ENCODE results near the gene MASP1. TPM values are rescaled to one million over a fixed set of nuclear protein-coding genes. Genes with fewer than 3 reads are reported as not detected.

The MASP1 gene
- total and polyA plus RNA-seq, 2 of the 4 experiments (the other 2 are of a cell fraction): 13.1 to 16.2 TPM

DNA sequence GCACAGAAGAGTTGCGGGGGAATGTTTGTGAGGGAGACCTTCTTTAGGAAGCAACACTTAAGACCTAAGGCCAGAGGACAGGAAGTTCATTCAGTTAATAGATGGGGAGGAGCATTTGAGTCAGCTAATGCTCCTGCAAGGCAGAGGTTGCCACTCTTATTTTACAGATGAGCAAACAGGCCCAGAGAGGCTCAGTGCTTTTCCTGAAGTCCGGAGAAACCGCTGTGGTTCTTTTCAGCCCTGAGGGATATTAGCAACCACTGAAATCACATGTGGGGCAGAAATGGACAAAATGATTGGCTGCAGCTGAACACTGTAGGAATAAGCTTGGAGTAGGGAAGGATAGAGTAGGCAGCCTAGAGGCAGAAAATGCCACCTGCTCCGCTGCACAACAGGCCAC, 43.4 kb upstream of the MASP1 start:
- Histone ChIP-seq H2AK5ac (ENCODE audit: low read depth, low read length) (no peak overlapping the region), H4K5ac (ENCODE audit: low read depth, low read length) (no peak overlapping the region), H3K4ac (ENCODE audit: low read depth, low read length) (no peak overlapping the region), H3K4me1 (ENCODE audit: control insufficient read depth, insufficient read depth, low read length) (no peaks in the 10 kb centered on the region), H3K18ac (ENCODE audit: low read depth, low read length) (no peak overlapping the region), H3K9ac (ENCODE audit: low read depth, low read length) (no peak overlapping the region), H2BK5ac (ENCODE audit: low read depth, low read length, poor library complexity, severe bottlenecking) (no peak overlapping the region), H3K27ac (ENCODE audit: insufficient read depth, low read length) (no peak overlapping the region), H4K91ac (ENCODE audit: insufficient read depth, low read depth, low read length) (no peak overlapping the region), H3K14ac (replicated peaks; ENCODE audit: low read depth, low read length) (no peak overlapping the region), H4K20me1 (ENCODE audit: insufficient read depth, low read length) (no peaks in the 10 kb centered on the region), H3K36me3 (ENCODE audit: control insufficient read depth, insufficient read depth, low read length) (no peaks in the 10 kb centered on the region), H2AFZ (replicated peaks; ENCODE audit: low read length, poor library complexity) (no peak overlapping the region), H3K4me2 (ENCODE audit: low read depth, low read length) (no peak overlapping the region), H3K4me3 (ENCODE audit: insufficient read depth, low read depth, low read length) (no peak overlapping the region), H2AK9ac (replicated peaks; ENCODE audit: low read depth, low read length, poor library complexity) (no peak overlapping the region), H2BK20ac (ENCODE audit: low read depth, low read length) (no peak overlapping the region), H3K27me3 (ENCODE audit: control insufficient read depth, insufficient read depth, low read length) (peaks cover 18% of the 10 kb centered on the region), H3K9me1 (ENCODE audit: insufficient read depth, low read length) (no peaks in the 10 kb centered on the region), H4K8ac (ENCODE audit: low read depth in 2 of 2, low read length in 2 of 2) (no peak overlapping the region), H3K56ac (ENCODE audit: extremely low read depth, insufficient read depth, low read length) (no peak overlapping the region), H3K79me1 (ENCODE audit: low read depth in 1 of 2, low read length in 2 of 2) (no peaks in the 10 kb centered on the region), H3K9me3 (ENCODE audit: control insufficient read depth, insufficient read depth, low read length) (no peaks in the 10 kb centered on the region; the same call in 1 of the 2 replicates), H2BK120ac (ENCODE audit: low read depth, low read length) (no peak overlapping the region), H3K23ac (ENCODE audit: low read depth, low read length) (no peak overlapping the region), H2BK15ac (ENCODE audit: low read depth, low read length) (no peak overlapping the region)
- no peak for ATAC-seq (ENCODE audit: low read depth)
- DNase-seq: no peak
- TF ChIP-seq POLR2A (IDR thresholded peaks at IDR 0.05; ENCODE audit: low read depth, low read length): no peak
- TF ChIP-seq, protein P1, sequence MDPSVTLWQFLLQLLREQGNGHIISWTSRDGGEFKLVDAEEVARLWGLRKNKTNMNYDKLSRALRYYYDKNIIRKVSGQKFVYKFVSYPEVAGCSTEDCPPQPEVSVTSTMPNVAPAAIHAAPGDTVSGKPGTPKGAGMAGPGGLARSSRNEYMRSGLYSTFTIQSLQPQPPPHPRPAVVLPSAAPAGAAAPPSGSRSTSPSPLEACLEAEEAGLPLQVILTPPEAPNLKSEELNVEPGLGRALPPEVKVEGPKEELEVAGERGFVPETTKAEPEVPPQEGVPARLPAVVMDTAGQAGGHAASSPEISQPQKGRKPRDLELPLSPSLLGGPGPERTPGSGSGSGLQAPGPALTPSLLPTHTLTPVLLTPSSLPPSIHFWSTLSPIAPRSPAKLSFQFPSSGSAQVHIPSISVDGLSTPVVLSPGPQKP (IDR thresholded peaks at IDR 0.05; ENCODE audit: borderline replicate concordance, low read depth, low read length): no peak
- no peak for TF ChIP-seq SMC3 (IDR thresholded peaks at IDR 0.05; ENCODE audit: low read depth, low read length)
- TF ChIP-seq MXI1 (IDR thresholded peaks at IDR 0.05; ENCODE audit: borderline replicate concordance, low read depth, low read length): no peak
- no peak for TF ChIP-seq RAD21 (IDR thresholded peaks at IDR 0.05; ENCODE audit: low read length)
- TF ChIP-seq, protein P2, sequence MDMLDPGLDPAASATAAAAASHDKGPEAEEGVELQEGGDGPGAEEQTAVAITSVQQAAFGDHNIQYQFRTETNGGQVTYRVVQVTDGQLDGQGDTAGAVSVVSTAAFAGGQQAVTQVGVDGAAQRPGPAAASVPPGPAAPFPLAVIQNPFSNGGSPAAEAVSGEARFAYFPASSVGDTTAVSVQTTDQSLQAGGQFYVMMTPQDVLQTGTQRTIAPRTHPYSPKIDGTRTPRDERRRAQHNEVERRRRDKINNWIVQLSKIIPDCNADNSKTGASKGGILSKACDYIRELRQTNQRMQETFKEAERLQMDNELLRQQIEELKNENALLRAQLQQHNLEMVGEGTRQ (IDR thresholded peaks at IDR 0.05; ENCODE audit: low read depth, low read length): no peak
- no peak for TF ChIP-seq MAFK (IDR thresholded peaks at IDR 0.05; ENCODE audit: low read depth, low read length)
- TF ChIP-seq MAZ (IDR thresholded peaks at IDR 0.05; ENCODE audit: borderline replicate concordance, low read depth, low read length): no peak
- no peak for TF ChIP-seq RCOR1 (IDR thresholded peaks at IDR 0.05; ENCODE audit: insufficient replicate concordance, low read length)
- TF ChIP-seq FOS (IDR thresholded peaks at IDR 0.05; ENCODE audit: low read depth, low read length): no peak
- no peak for TF ChIP-seq CHD1 (IDR thresholded peaks at IDR 0.05; ENCODE audit: low read depth, low read length)
- TF ChIP-seq CEBPB (IDR thresholded peaks at IDR 0.05; ENCODE audit: low read depth, low read length): no peak
- no peak for TF ChIP-seq RFX5 (IDR thresholded peaks at IDR 0.05; ENCODE audit: low read depth, low read length)
- TF ChIP-seq BHLHE40 (IDR thresholded peaks at IDR 0.05; ENCODE audit: low read depth, low read length): no peak
- TF ChIP-seq, protein P3, sequence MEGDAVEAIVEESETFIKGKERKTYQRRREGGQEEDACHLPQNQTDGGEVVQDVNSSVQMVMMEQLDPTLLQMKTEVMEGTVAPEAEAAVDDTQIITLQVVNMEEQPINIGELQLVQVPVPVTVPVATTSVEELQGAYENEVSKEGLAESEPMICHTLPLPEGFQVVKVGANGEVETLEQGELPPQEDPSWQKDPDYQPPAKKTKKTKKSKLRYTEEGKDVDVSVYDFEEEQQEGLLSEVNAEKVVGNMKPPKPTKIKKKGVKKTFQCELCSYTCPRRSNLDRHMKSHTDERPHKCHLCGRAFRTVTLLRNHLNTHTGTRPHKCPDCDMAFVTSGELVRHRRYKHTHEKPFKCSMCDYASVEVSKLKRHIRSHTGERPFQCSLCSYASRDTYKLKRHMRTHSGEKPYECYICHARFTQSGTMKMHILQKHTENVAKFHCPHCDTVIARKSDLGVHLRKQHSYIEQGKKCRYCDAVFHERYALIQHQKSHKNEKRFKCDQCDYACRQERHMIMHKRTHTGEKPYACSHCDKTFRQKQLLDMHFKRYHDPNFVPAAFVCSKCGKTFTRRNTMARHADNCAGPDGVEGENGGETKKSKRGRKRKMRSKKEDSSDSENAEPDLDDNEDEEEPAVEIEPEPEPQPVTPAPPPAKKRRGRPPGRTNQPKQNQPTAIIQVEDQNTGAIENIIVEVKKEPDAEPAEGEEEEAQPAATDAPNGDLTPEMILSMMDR (conservative IDR thresholded peaks at IDR 0.05; ENCODE audit: low read depth, low read length): no peak
- no peak for TF ChIP-seq NFE2L2 (IDR thresholded peaks at IDR 0.05; ENCODE audit: low read depth, low read length)
- intact Hi-C loops (cut with micrococcal nuclease) (no loop called here), dilution Hi-C loops (cut with HindIII; ENCODE audit: low sequenced_read_pairs, unreplicated experiment) (no loop called here), in situ Hi-C loops (cut with MboI; ENCODE audit: low sequenced_read_pairs) (no loop called here)
- BruUV-seq (replicated peaks): no TSS peak
- ChIA-PET CTCF (interaction anchor here (1.7 kb wide), 1 partner anchor 15 kb away, joined by 4 read pairs; no protein-coding TSS in a partner anchor), POLR2A (ENCODE audit: unreplicated experiment) (no interaction called here)
- WGBS, 2 experiments (ENCODE audit: extremely low coverage in 2 of 2, insufficient read length in 1 of 2): 90% methylated on average over 4 of the region's 4 CpGs; no CpG with 5 or more reads in 1 of the 2 experiments

All from IMR-90 (cell line).